HG03439 (cell line): ENCODE measurements around the gene CYP2W1.
"Not testable (repeated sequence)": the region's sequence is repeated elsewhere in the genome, so short reads cannot be mapped to it uniquely, and the experiment has no call there.

Experiments used
- ATAC-seq: cut with Tn5 transposase; IDR thresholded peaks from one replicate; pipeline ENCODE4 v1.9.1; 2021; ENCODE audit warnings: mild to moderate bottlenecking, moderate library complexity; ENCODE audit not compliant: unreplicated experiment

Gene CYP2W1

DNA sequence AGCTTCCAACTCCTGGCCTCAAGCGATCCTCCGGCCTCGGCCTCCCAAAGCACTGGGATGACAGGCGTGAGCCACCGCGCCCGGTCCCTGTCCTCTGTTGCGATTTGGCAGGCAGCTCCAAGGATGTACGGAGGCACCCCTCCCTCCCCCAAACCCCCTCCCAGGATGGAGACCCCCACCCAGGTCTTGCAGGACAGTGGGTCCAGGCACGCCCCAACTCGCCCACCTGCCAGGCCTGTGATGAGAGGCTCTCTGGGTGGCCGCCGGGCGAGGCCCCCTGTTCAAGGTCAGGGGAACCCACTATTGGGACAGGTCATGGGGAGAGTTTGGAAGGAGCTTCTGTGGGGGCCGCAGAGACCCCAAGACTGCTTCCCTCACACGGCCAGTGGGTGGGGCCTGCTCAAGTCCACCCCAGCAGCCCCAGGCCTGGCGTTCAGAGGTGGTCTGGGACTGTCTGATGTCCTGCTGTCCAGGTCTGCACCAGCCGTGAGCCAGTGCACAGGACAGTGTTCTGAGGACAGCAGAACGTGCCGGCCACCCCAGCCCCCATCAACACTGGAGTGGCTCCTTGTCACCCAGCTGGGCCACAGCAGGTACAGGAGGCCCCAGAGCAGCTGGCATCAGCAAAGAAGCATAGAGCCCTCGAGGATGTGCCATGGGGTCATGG, 31.0 kb upstream of the CYP2W1 start:
- no peak for ATAC-seq

DNA sequence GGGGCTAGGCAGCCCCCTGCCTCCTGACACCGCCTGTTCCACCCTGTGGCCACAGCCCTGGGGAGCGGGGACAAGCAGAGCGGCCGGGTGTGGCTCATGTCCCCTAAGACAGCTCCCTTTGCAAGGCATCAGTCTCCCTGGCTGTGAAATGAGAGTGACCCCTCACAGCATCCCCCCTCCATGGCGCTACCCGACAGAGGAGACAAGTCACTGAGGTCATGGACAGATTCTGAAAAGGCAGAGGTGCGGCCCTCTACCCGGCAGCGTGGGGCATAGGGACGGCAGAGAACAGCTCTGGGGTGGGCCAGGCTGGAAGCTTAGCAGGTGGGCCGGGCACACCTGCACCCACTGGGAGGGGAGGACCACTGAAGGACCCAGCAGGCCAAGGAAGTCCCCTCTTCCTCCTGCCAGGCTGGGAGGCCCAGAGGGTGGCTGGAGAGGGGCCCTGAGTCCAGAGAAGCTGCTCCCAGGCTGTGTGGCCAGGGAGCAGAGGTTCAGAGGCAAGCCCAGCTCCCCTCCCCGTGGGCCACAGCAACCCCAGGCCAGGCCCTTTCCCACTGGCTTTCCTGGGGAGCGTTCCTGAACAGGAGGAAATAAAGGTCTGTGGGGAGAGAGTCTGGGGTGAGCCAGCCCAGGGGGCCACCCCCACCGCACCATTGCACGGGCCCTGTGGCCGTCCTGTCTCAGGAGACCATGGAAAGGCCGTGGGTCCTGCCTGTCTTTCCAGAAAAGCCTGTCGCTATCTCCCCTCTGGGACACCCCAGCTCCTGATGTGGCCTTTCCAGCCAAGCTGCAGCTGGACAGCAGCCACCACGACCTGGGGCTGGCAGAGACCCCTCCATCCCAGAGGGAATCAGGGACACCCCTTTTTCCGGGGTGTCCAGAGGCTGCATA, 30.2 kb upstream of the CYP2W1 start:
- no peak for ATAC-seq

DNA sequence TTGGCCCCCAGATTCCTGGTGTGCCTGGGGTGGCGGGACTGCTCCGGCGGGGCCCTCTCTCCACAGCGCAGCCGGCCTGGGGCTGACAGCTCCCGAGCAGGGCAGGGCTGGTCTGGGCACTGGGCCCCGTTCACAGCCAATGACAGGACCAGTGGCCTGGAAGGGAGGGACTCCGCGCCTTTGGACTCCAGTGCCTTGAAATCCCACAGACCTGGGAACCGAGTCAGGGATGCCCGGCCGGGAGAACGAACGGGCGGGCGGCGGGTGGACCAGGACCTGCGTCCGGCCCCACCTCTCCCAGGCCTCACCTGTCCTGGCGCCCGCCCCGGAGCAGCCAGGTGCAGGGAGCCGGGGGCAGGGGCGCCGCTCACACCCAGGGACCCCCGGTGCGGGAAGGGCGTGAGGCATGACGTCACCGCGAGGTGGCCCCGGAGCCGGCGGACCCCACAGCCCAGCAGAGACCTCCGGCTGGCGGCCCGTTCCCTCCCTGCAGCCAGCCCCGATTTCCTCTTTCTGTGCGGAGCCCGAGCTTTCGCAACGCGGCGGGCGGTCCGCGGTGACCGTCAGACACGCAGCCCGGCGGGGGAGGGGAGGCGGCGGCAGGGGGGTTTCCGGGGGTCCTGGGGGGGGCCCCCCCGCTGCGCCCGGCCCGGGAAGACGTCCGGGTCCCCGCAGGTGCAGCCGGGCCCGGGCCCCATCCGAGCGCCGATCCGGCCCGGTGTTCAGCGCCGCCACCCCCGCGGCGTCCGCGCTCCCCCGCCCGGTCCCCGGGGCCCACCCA, 29.2 kb upstream of the CYP2W1 start:
- no peak for ATAC-seq

DNA sequence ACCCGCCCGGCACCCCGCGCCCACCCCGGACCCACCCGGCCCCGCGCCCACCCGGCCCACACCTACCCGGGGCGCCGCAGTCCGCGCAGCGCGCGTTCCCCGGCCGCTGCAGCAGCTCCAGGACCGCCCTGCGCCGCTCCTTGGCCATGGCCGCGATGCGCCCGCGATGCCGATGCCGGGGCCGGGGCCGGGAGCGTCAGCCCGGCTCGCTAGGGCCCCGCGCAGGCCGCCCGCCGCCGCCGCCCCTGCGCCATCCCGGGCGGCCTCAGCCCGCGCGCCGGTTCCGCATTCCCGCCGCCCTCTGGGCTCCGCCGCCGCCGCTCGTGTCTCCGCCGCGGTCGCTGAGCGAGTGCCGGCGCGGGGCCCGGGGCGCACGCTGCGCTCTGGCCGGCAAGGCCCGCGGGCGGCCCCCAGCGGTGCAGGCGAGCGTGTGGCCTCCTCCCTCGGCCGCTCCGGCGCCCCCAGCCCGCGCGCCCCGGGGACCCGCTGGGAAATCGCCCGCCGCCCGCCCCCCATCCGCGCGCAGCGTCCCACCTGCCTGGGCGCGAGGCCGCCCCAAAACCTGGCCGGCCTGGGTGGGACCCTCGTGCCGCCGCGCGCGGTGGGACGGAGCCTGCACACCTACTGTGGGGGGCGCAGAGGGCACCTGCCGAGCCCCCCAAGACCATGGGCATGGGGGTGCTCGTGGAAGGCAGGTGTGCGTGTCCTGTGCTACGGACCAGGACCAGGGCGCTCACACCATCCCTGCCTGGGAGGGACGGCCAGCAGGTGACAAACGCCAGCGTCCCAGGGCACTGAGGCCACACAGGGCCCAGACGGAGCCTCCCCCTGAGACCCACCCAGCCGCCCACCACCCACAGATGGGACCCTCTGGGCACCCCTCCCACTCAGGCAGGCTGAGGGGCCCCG, 28.4 kb upstream of the CYP2W1 start, which contains the start of gene ADAP1:
ADAP1 (minus strand) TSS at position 351 of the 909 bp plus-strand sequence; CDS start at position 148, 203 bp downstream.
- peak; percentile 41 for ATAC-seq

DNA sequence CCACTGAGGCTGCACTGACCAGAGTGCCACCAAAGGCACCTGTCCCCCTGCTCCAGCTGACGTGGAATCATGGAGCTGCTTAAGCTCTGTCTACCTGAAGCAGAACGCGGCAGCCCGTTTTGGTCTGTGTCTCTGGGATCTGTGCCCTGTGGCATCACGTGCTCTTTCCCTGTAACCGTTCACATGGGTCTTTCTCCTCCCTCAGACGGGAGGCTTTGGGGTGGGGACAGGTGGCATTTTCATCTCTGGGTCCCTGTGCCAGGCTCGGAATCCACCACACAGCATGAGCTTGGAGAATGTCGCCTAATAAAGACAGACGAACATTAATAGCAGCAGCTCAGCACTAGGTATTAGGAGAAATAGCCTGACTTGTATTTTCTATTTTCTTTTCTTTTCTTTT, 26.9 kb upstream of the CYP2W1 start:
- ATAC-seq = no peak

DNA sequence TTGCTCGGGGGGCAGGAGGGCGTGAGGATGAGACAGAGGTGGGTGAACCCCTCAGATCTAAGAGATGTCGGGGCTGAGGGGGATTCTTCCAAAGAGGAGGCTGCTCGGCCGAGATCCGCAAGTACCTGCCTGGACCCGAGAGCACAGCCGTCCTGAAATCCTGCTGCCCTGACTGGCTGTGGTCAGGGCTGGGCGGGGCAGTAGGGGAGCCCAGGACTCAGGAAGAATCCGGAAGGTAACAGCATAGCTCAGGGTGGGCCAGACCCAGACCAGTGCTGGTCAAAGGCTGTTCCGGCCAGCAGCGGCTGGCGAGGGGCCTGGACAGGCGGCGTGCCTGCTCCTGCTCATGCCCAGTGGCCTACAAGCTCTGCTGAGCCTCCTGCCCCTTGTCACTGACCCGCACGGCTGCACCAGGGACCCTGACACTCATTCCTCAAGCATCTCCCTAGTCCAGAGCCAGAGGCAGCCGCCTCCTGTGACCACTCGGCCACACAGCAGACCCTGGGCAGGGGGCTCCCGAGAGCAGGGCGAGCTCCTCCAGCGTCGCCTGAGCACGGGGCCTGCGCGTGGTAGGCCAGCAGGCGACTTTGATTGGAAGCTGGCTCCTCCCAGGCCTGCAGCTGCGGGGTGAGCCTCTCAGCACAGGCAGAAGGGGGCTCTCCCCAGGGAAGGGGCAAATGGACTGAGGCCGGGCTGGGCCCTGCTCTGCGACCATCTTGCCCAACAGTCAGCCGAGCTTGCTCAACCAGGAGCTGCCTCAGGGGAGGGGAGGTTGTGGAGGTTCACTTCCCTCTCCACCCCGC, 25.4 kb upstream of the CYP2W1 start:
- no peak for ATAC-seq

DNA sequence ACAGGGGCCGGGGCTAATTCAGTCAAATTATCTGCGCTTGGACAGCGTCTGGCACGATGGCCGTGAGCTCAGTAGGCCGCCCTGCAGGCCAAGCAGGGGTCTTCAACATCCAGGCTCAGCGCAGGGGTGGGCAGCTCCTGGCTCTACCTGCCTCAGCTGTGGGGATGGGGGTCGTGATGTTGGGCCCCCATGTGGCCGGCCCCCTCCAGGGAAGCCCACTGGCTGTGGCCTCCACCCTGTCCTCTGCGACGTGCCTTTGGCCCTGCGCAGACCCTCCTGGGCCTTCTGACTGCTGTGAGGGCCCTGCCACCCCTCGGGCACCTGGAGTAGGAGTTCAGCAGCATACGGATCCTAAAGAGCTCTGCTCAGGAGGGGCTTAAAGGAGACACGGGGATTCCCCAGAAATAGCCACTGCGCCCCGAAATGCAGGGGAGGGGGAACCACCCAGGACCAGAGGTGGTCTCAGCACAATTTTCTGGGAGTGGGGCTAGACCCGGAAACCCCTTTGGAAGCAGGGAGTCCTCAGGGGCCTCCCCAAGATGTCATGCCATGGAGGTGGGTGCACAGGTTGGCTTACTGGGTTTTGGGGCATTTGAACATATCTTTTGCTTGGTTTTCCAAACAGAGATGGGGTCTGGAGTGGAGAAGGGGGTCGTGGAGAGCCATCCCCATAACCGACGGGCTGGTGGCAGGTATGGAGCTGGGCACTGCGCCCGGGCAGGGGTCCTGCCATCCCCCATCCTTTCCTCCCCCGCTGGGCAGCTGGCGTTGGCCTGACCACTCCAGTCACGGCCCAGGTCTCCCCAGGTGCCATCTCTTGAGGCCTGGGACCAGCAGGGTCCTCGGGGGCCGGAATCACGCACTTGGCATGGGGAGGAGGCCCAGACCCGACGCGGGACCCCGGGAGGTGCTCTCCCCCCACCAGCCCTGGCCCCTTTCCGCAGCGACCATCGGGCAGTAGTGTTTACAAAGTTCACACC, 24.5 kb upstream of the CYP2W1 start:
- ATAC-seq = no peak

DNA sequence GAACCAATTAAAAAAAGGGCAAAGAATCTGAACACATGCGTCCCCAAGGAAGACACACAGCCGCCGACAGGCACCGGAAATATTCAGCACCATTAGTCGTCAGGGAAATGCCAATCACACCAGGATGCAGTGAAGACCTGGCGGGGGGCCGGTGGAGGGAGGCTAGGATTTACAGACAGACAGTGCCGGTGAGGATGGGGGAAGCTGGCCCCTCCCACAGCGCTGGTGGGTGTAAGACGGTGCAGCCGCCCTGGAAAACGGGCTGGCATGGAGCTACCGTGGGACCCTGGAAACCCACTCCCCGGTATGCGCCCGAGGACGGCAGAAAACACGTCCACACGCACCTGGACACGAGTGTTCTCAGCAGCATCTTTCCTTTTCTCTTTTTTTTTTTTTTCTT, 23.7 kb upstream of the CYP2W1 start:
- no peak for ATAC-seq

- not testable (repeated sequence) for ATAC-seq
Observed at GRCh38 chr7:959740-960139, 23.2 kb upstream of the CYP2W1 start.

DNA sequence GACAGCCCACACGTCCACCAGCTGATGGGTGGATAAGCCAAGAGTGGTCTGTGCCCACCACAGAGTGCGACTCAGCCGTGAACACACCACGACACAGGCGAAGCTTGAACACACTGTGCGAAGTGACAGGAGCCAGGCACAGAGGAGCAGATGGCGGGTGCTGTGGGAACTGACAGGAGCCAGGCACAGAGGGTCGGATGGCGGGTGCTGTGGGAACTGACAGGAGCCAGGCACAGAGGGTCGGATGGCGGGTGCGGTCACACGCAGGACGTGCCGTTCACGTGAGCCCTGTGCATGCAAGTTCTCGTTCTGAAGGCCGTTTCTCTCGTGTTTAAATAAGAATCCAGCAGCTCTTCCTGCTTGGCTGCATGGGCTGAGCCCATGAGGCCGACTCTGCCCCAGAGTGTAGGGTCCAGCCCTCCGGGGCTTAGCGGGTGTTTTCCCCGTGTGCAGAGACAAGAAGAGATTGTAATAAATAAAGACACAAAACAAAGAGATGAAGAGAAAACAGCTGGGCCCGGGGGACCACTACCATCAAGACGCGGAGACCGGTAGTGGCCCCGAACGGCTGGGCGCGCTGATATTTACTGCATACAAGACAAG, 22.6 kb upstream of the CYP2W1 start:
- ATAC-seq = no peak

DNA sequence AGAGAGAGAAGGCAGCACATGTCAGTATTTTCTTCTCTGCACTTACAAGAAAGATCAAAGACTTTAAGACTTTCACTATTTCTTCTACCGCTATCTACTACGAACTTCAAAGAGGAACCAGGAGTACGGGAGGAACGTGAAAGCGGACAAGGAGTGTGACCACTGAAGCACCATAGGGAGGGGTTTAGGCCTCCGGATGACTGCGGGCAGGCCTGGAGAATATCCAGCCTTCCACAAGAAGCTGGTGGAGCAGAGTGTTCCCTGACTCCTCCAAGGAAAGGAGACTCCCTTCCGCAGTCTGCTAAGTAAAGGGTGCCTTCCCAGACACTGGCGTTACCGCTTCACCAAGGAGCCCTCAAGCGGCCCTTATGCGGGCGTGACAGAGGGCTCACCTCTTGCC, 22.0 kb upstream of the CYP2W1 start:
- ATAC-seq = not testable (repeated sequence)

GRCh38 chr7:961546-962400, 21.2 kb upstream of the CYP2W1 start:
- ATAC-seq = no peak

GRCh38 chr7:962401-963081, 20.4 kb upstream of the CYP2W1 start:
- no peak for ATAC-seq

- no peak for ATAC-seq
Observed at GRCh38 chr7:963236-964078, 19.5 kb upstream of the CYP2W1 start.

- ATAC-seq = no peak
Observed at GRCh38 chr7:964401-965231, 18.4 kb upstream of the CYP2W1 start.
